LNCaP clone FGC (cell line): Measurements from ENCODE around the gene CD53.
"Not testable (repeated sequence)": the region's sequence is repeated elsewhere in the genome, so short reads cannot be mapped to it uniquely, and the experiment has no call there.

Experiments used
- DNase-seq: peaks from one replicate; pipeline ENCODE4 v3.0.0-alpha.2; 2011; ENCODE audit warnings: low read depth
- H3K4me3 ChIP-seq: 2 replicates; pipeline ENCODE4 v1.5.1; 2011; ENCODE audit warnings: mild to moderate bottlenecking, low read depth, low read length, control low read depth
- CTCF ChIP-seq: IDR thresholded peaks from 2 replicates; pipeline ENCODE4 v1.5.1; 2012; ENCODE audit warnings: mild to moderate bottlenecking; ENCODE audit not compliant: control insufficient read depth, insufficient read depth; ENCODE audit errors: extremely low read depth

Gene CD53

GRCh38 chr1:110853135-110853534, 19.8 kb upstream of the CD53 start:
- no peak overlapping the region for H3K4me3 ChIP-seq
- DNase-seq: no peak
- TF ChIP-seq CTCF: no peak

GRCh38 chr1:110856410-110856809, 16.5 kb upstream of the CD53 start:
- DNase-seq: peak; percentile 33
- no peak for TF ChIP-seq CTCF
- no peak overlapping the region for H3K4me3 ChIP-seq

GRCh38 chr1:110857964-110858948, 14.7 kb upstream of the CD53 start:
- DNase-seq: no peak
- H3K4me3 ChIP-seq: no peak overlapping the region
- TF ChIP-seq CTCF: no peak

GRCh38 chr1:110859062-110859461, 13.9 kb upstream of the CD53 start:
- H3K4me3 ChIP-seq: no peak overlapping the region
- DNase-seq: no peak
- TF ChIP-seq CTCF: no peak

- no peak for TF ChIP-seq CTCF
- no peak overlapping the region for H3K4me3 ChIP-seq
- no peak for DNase-seq
Observed at GRCh38 chr1:110860174-110860573, 12.8 kb upstream of the CD53 start.

- not testable (repeated sequence) for H3K4me3 ChIP-seq, DNase-seq
Observed at GRCh38 chr1:110860620-110861019, 12.3 kb upstream of the CD53 start.

- not testable (repeated sequence) for H3K4me3 ChIP-seq, DNase-seq
Observed at GRCh38 chr1:110861942-110862341, 11.0 kb upstream of the CD53 start.

- no peak overlapping the region for H3K4me3 ChIP-seq
- no peak for TF ChIP-seq CTCF
- DNase-seq: no peak
Observed at GRCh38 chr1:110864287-110864686, 8.7 kb upstream of the CD53 start.
